IPS-15b (cell line): ENCODE results near the gene DNM3.

ENCODE experiments used
- H3K27me3 ChIP-seq: one replicate; pipeline ENCODE4 v1.6.1; 2013; ENCODE audit warnings: low read length; ENCODE audit not compliant: control insufficient read depth, insufficient read depth
- H3K36me3 ChIP-seq: one replicate; pipeline ENCODE4 v1.6.1; 2013; ENCODE audit warnings: low read length; ENCODE audit not compliant: control insufficient read depth, insufficient read depth
- H3K4me1 ChIP-seq: one replicate; pipeline ENCODE4 v1.6.1; 2013; ENCODE audit warnings: mild to moderate bottlenecking, low read length; ENCODE audit not compliant: control insufficient read depth, insufficient read depth
- H3K4me3 ChIP-seq: one replicate; pipeline ENCODE4 v1.5.1; 2013; ENCODE audit warnings: low read depth, low read length
- H3K9ac ChIP-seq: one replicate; pipeline ENCODE4 v1.6.1; 2013; ENCODE audit warnings: low read depth, mild to moderate bottlenecking, low read length
- H3K9me3 ChIP-seq: one replicate; pipeline ENCODE4 v1.6.1; 2013; ENCODE audit warnings: mild to moderate bottlenecking, low read length; ENCODE audit not compliant: control insufficient read depth, insufficient read depth

Gene DNM3

GRCh38 chr1:172215006-172215405 is 373.7 kb downstream of the DNM3 start:
- no peak overlapping the region for H3K4me3 ChIP-seq
- H3K9me3 ChIP-seq: no peaks in the 10 kb centered on the region
- H3K9ac ChIP-seq: no peak overlapping the region
- no peaks in the 10 kb centered on the region for H3K4me1 ChIP-seq
- no peaks in the 10 kb centered on the region for H3K36me3 ChIP-seq
- H3K27me3 ChIP-seq: no peaks in the 10 kb centered on the region

- H3K4me1 ChIP-seq: no peaks in the 10 kb centered on the region
Observed at GRCh38 chr1:172219966-172220365, 378.7 kb downstream of the DNM3 start.

GRCh38 chr1:172220376-172220775 is 379.1 kb downstream of the DNM3 start:
- no peak overlapping the region for H3K9ac ChIP-seq
- no peaks in the 10 kb centered on the region for H3K36me3 ChIP-seq

More at GRCh38 chr1:172219966-172220365, 378.7 kb downstream of the DNM3 start:
- Histone ChIP-seq H3K27me3 (no peaks in the 10 kb centered on the region), H3K9me3 (no peaks in the 10 kb centered on the region), H3K4me3 (no peak overlapping the region), H3K36me3 (no peaks in the 10 kb centered on the region), H3K9ac (no peak overlapping the region)

GRCh38 chr1:172221436-172221835 is 380.1 kb downstream of the DNM3 start:
- Histone ChIP-seq H3K4me3 (no peak overlapping the region), H3K36me3 (no peaks in the 10 kb centered on the region), H3K4me1 (no peaks in the 10 kb centered on the region), H3K9ac (no peak overlapping the region), H3K9me3 (no peaks in the 10 kb centered on the region), H3K27me3 (no peaks in the 10 kb centered on the region)

More at GRCh38 chr1:172220376-172220775, 379.1 kb downstream of the DNM3 start:
- Histone ChIP-seq H3K9me3 (no peaks in the 10 kb centered on the region), H3K27me3 (no peaks in the 10 kb centered on the region), H3K4me3 (no peak overlapping the region), H3K4me1 (no peaks in the 10 kb centered on the region)

GRCh38 chr1:172224871-172225270 is 383.6 kb downstream of the DNM3 start:
- Histone ChIP-seq H3K9me3 (no peaks in the 10 kb centered on the region), H3K4me3 (no peak overlapping the region), H3K9ac (no peak overlapping the region), H3K4me1 (no peaks in the 10 kb centered on the region), H3K36me3 (no peaks in the 10 kb centered on the region), H3K27me3 (no peaks in the 10 kb centered on the region)

GRCh38 chr1:172229942-172230341 is 388.6 kb downstream of the DNM3 start:
- no peak overlapping the region for H3K4me3 ChIP-seq
- no peaks in the 10 kb centered on the region for H3K4me1 ChIP-seq
- H3K9me3 ChIP-seq: no peaks in the 10 kb centered on the region
- no peaks in the 10 kb centered on the region for H3K27me3 ChIP-seq
- H3K36me3 ChIP-seq: no peaks in the 10 kb centered on the region
- H3K9ac ChIP-seq: no peak overlapping the region

- H3K4me1 ChIP-seq: no peaks in the 10 kb centered on the region
- no peaks in the 10 kb centered on the region for H3K9me3 ChIP-seq
- no peak overlapping the region for H3K4me3 ChIP-seq
- no peaks in the 10 kb centered on the region for H3K27me3 ChIP-seq
- no peaks in the 10 kb centered on the region for H3K36me3 ChIP-seq
- H3K9ac ChIP-seq: no peak overlapping the region
Observed at GRCh38 chr1:172230526-172230925, 389.2 kb downstream of the DNM3 start.

GRCh38 chr1:172236958-172237357 is 395.7 kb downstream of the DNM3 start:
- no peaks in the 10 kb centered on the region for H3K36me3 ChIP-seq
- H3K9me3 ChIP-seq: no peaks in the 10 kb centered on the region
- no peaks in the 10 kb centered on the region for H3K27me3 ChIP-seq
- no peak overlapping the region for H3K4me3 ChIP-seq
- H3K4me1 ChIP-seq: no peaks in the 10 kb centered on the region
- no peak overlapping the region for H3K9ac ChIP-seq

DNA sequence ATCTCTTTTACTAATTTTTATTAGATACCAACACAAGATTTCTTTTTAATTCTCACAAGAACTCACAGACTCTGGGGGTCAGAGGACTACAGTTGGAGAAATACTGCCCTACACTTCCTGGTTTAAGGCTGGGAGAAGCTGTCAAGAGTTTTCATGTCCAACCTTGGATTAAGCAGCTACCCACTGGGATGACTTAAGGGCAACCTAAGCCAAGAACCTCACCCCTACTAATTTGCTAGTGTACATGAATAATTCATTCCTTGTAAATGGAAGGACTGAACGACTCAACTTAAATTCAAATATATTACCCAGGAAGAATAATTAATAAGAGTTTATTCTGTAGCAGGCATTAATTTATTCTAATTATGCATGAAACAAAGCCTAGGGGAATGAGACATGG is 396.9 kb downstream of the DNM3 start:
- Histone ChIP-seq H3K4me1 (no peaks in the 10 kb centered on the region), H3K4me3 (no peak overlapping the region), H3K27me3 (no peaks in the 10 kb centered on the region), H3K36me3 (no peaks in the 10 kb centered on the region), H3K9ac (no peak overlapping the region), H3K9me3 (no peaks in the 10 kb centered on the region)

GRCh38 chr1:172238965-172239364 is 397.7 kb downstream of the DNM3 start:
- Histone ChIP-seq H3K9ac (no peak overlapping the region), H3K27me3 (no peaks in the 10 kb centered on the region), H3K36me3 (no peaks in the 10 kb centered on the region), H3K9me3 (no peaks in the 10 kb centered on the region), H3K4me1 (no peaks in the 10 kb centered on the region), H3K4me3 (no peak overlapping the region)

DNA sequence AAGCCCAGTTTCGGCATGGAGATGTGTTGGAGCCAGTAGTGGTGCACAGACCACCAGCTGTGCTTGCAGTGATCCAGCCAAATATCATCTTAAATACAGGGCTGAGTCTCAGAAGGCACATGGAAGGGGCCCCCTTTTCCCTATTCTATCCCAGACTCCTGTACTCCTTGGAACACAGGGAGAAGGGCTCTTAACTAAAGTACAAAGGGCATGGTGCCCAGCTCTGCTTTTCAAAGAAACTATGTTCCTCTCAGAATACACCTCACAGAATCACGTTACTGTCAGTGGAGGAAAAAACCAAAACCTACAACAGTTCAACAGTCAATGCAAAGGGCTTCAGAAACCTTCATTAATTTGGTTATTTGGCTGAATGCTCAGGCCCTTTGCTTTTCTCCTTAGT is 398.6 kb downstream of the DNM3 start:
- Histone ChIP-seq H3K36me3 (no peaks in the 10 kb centered on the region), H3K4me3 (no peak overlapping the region), H3K4me1 (no peaks in the 10 kb centered on the region), H3K9ac (no peak overlapping the region), H3K9me3 (no peaks in the 10 kb centered on the region), H3K27me3 (no peaks in the 10 kb centered on the region)

DNA sequence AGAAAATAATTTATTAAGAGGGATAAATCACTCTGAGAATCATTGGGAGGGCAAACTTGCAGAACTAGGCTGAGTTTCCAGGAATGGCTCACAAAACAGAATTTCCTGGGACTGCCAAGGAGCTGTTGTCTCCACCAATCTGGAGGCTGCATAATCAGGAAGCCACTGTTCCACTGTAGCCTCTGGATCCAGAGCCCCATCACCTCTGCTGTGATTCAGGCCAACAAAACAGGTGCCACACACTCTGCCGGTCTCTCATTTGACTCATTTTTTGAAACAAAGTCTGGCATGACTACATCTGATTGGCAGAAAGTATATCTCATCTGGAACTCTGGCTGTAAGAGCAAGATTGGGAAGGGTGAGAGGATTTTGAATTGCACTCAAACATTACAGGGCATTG is 400.2 kb downstream of the DNM3 start:
- no peaks in the 10 kb centered on the region for H3K9me3 ChIP-seq
- H3K4me3 ChIP-seq: no peak overlapping the region
- no peaks in the 10 kb centered on the region for H3K36me3 ChIP-seq
- no peaks in the 10 kb centered on the region for H3K4me1 ChIP-seq
- H3K9ac ChIP-seq: no peak overlapping the region
- H3K27me3 ChIP-seq: no peaks in the 10 kb centered on the region

DNA sequence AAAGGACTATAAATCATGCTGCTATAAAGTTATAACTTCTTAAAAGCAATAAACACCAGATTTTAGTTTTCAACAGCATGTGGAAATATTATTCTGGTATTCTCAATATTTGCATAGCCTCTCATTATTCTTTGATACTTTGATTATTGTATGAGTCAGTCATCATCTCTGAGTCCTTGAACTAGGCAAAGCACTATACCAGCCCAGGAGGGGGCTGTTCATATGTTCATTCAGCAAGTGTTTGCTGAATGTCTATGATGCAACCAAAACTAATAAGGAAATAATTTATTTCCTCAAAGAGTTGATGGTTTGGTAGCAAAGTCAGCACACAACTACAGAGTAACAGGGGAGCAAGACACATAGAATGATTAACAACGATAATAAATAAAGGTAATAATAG is 403.6 kb downstream of the DNM3 start:
- Histone ChIP-seq H3K4me1 (no peaks in the 10 kb centered on the region), H3K27me3 (no peaks in the 10 kb centered on the region), H3K9me3 (no peaks in the 10 kb centered on the region), H3K4me3 (no peak overlapping the region), H3K9ac (no peak overlapping the region), H3K36me3 (no peaks in the 10 kb centered on the region)
